Thyroid gland (tissue), 4 donors: ENCODE measurements around the gene KCNG2.

Experiments
- CTCF ChIP-seq, 6 experiments: fragments of 200-600 bp in 3 of 6; fragments of 450-650 bp in 3 of 6; sonication (generic) in 3 of 6; IDR thresholded peaks; one replicate each; pipeline ENCODE4 v1.5.1; 2016 to 2019; ENCODE audit warnings: antibody characterized with exemption in 6 of 6, mild to moderate bottlenecking in 2 of 6, inconsistent platforms in 1 of 6, moderate library complexity in 1 of 6
- POLR2A ChIP-seq, 2 donors: fragments of 450-650 bp; IDR thresholded peaks; one replicate each; pipeline ENCODE4 v1.6.1; 2017; ENCODE audit warnings: antibody characterized with exemption in 2 of 2, mild to moderate bottlenecking in 2 of 2, moderate library complexity in 1 of 2

- TF ChIP-seq CTCF (IDR thresholded peaks at IDR 0.05) (no peak), POLR2A (IDR thresholded peaks at IDR 0.05) (no peak)
Observed at GRCh38 chr18:79760881-79761280, 36.9 kb upstream of the KCNG2 start.
